NCI-H345 treated with DMSO at 0.1 percent for 48 hours (cell line): ENCODE data around the gene EIF3L.

Source experiments
- DNase-seq: peaks from one replicate; lab custom pipeline; 2025; ENCODE audit not compliant: unreplicated experiment; lab: John Stamatoyannopoulos, UW

EIF3L gene

DNA sequence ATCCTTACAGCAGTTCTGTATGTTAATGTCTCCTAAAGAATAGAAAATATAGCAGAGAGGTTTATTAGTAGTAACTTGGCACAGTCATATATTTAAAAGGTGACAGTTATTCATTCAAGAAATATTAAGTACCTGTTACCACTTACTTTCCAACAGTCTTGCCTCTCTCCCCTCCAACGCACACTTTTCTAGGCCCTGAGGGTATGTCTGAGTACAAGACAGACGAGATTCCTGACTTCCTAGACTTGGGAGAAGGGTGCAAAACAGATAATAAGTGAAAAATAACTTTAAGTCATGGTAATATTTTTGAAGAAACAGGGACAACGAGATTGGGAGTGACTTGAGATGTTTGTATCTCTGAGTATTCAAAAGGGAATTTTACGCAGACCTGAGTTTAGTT is 1.6 kb downstream of the EIF3L start:
- no peak for DNase-seq

DNA sequence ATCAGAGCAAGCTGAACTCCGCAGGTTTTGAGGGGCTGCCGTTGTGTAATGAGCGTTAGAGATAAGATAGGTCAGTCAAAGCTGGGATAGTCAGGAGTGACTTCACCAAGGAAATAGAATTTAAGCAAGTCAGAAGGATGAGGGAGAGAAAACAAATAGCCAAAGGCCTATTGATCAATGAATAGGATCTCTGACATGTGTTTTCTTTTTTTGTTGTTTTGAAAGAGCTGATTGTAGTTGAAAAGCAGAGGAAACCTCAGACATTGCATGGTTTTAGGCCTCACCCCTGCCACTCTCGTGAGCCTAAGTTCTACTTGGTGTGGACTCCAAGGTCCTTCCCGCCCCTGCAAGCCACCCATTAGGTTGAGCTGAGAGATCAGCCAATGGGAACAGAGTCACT is 3.2 kb downstream of the EIF3L start:
- no peak for DNase-seq

DNA sequence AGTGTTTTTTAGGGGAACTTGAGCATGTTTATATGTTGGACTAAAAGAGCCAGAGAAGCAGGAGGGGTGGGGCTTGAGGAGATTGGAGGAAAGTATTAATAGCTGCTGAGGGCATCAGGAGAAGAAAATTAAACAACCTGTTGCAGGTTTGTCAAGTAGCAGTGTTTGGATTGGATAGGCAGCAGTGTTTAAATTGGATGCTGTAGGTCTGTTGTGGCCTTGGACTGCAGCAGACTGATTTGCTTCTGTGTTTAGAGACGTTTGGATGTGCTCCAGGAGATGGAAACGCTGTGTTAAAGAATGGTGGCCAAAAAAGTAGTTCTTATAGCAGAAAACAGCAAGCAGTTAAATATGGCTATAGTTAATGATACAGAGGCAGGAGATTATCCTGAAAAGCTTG is 5.7 kb downstream of the EIF3L start:
- DNase-seq = no peak

DNA sequence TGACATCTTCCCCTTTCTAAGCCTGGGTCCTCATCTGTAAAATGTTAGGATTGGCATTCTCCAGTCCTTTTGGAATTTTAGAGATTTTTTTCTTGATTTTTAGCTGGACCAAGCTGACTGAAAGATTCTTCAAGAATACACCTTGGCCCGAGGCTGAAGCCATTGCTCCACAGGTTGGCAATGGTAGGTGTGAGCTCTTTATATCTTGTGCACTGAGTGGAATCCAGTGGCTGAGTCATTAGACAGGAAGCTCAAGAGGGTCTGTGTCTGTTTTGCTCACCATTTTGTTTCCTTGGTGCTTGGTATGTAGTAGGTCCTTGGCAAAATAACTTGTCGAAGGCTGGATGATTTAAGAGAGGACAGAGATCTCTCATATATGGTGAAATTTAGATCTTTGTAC is 6.2 kb downstream of the EIF3L start:
- no peak for DNase-seq

DNA sequence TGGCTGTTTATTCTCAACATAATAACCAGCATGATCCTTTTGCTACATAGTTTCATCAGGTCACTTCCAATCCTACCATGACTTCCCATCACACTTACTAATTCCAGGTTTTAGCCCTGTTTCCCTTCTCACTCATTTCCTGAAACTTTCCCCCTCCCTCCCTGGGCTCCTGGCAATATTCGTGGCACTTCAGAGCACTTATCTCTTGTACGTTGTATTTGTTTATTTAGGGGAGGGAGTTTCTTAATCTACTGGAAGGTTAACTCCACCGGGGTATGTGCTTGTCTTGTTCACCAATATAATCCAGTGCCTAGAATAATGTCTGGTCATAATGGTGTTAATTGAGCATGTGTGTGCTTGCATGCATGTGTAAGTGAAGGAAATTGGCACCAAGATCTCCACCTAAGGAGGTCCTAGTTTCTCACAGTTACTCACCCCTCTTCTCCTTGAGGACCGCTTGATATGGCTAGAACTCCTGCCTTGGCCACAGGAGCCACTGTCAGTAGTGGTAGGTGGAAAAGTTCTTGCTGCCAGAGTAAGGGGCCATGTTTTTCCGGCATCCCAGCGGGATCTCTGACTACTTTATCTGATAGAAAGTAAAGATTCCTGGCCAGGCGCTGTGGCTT is 11.7 kb downstream of the EIF3L start:
- no peak for DNase-seq

DNA sequence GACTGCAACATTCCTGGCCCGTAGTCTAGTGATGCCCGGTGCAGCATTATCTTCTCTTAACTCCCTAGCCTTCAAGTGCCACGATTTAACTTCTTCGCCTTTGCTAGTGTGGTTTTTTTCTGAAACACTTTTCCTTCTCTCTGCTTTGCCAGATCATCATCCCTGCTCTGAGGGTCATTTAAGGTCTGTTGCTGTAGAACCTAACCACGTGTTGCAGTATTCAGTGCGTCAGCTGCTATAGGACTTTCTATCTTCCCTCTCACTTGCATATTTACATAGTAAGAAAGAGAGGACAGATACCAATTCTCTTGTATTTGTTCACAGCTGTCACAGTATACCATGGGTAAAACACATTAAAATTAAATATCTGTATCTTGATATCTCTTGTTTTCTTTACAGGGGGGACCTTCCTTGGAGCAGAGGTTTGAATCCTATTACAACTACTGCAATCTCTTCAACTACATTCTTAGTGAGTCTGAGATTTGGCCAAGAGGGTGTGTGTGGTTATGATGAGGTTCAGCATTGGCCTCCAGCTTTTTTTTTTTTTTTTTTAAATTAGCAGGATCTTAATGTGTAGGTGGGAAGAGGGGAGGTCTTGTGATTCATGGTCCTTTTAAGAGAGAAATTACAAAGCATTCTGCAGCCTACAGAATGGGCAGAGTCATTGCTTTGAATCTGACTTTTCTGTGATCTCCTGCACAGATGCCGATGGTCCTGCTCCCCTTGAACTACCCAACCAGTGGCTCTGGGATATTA is 13.5 kb downstream of the EIF3L start:
- DNase-seq = no peak

DNA sequence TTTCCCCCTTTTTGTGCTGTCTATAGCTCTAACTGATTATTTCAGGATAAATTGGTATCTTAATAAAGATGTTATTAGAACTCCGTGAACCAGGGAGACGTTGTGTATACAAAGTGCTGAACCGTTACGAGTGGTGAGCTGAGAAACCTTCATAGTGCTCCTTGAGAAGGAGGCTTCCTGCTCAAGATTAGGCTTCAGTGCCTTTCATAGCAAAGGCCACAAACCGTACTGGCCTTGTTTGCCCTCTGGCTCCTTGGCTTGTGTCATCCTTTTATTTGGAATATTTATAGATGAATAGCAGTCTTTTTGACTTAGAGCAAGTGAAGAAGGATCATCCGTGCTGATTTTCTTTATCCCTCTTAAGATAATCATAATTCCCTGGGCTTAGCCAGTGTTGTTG is 16.3 kb downstream of the EIF3L start:
- no peak for DNase-seq

DNA sequence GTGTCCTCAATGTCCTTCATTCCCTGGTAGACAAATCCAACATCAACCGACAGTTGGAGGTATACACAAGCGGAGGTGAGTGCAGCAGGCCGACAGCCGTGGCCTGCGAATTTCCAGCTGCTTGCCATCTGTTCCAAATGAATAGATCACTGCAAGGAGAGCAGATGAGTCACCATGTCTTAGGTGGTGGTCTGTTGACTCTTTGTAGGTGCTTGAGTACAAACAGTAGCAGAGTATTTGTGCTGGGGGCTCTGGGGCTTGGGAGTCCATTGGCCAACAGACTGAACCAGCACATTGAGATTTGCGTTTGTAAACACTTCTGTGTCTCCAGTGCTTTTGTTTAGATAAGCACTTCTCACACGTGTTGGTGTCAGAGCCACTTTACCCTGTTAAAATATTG is 21.1 kb downstream of the EIF3L start:
- peak; percentile 57 for DNase-seq

DNA sequence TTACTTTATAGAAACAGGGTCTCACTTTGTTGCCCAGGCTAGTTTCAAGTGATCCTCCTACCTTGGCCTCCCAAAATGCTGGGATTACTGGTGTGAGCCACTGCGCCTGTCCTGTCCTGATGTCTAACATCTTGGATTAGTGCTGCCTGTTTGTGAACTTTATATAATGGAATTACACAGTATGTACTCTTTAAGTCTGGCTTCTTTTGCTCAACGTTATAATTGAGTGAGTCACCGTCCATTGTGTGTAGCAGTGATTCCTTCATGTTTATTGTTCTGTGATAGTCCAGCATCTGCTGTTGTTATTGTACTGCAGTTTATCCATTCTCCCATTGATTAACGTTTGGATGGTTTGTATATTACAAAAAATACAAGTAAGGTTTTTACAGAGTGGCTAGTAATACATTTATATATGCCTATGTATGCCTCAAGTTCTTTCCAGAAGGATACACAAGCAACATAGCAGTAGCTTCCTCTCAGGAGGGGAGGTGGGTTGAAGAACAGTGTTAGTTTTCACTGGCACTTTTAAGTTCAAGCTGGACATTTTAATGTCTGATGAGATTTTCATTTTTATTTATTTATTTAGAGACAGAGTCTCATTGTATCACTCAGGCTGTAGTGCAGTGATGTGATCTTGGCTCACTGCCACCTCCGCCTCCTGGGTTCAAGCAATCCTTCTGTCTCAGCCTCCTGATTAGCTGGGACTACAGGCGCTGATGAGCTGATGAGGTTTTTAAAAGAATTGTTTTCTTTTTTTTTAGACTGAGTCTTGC is 31.6 kb downstream of the EIF3L start:
- DNase-seq = no peak

DNA sequence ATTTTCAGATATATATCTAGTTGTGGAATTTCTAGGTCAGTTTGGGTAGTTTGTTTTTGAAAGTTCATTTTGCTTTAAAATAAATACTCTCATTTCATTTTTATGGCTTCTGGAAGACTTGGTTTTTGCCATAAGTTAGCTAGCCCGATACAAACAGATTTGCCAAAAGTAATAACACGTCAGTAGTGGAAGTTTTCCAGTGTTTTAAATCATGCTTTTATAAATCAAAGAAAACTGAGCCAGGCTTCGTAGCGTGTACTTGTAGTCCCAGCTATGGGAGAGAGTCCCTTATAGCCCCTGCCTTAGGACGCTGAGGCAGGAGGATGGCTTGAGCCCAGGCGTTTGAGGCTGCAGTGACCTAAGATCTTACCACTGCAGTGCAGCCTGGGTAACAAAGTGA is 35.2 kb downstream of the EIF3L start:
- DNase-seq = no peak

DNA sequence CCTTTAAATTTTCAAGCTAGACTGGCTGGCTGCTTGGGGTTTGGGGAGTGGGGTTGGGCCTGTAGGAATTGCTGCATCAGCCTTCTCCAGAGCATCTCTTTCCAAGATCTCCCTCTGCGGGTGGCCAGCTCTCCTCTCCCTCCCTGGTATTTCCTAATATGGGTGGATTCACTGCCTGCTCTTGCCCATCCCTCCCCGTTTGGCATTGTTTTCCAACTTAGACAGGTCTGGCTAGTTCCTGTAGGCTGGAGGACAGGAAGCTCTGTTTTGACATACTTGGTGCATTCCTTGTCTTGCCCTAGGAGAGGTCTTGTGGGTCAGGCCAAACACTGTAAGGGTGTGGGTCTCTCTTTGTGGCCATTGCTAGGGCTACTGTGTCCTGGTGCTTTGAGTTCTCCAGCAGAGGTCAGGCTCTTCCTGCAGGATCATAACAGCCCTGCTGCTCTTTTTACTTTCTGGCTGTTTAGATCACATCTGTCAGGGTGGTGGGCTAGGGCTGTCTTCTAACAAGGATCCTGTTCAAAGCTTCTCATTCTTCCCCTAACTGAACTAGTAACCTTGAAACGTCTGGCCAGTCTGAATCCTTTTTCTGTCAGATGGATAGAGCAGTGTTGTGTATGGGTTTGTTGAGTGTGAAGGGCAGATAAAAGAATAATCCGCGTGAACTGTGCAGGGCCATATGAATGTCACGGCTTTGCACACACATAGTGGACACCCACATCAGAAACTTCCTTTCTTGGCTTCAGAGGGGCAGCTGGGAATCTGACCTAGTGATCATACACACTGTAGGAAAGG is 38.6 kb downstream of the EIF3L start:
- no peak for DNase-seq

DNA sequence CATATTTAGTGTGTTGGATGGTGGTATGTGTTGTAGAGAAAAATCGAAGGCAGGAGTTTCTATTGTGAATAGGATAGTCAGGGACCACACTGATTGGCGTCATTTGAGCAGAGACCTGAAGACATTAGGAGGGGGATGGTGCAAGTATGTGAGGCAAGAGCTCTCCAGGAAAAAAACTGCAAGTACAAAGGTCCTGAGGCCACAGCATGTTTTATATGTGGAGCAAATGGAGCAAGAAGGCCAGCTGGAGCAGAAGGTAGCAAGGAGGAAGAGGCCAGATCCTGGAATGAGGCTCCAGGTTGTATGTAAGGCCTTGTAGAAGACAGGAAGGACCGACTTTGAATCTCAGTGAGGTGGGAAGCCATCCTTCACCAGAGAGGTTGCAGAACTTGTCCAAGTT is 42.7 kb downstream of the EIF3L start:
- no peak for DNase-seq

DNA sequence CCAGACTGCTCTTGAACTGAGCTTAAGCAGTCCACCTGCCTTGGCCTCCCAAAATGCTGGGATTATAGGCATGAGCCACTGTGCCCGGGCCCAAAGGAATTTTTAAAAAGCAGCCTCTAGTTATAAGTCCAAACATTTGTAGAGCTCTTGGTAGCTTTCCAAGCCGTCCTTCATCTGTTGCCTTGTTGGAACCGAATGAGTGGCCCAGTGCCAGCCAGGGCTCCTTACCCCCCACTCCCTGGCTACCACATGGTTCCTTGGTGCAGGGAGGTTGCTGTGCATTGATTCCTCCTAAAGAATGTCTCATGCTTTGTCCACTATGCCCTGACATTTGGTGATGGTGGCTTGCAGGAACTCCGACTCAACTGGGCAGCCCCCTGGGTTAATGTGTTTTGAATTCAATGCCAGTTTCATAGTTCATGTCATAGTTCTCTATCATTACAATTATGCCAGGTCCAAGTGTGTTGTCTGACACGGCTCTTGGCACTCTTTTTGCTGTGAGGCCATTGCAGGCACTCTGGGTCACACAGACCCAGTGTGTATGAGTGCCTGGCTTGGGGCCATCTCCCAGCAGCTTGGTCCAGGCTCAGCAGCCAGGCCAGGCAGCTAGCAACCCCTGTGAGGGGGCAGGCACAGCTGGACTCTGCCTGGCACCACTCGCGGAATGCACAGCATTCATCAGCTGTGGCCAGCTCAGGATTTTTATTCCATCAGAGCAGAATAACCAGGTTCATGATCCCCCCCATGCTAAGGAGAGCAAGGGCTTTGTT is 43.5 kb downstream of the EIF3L start:
- no peak for DNase-seq

DNA sequence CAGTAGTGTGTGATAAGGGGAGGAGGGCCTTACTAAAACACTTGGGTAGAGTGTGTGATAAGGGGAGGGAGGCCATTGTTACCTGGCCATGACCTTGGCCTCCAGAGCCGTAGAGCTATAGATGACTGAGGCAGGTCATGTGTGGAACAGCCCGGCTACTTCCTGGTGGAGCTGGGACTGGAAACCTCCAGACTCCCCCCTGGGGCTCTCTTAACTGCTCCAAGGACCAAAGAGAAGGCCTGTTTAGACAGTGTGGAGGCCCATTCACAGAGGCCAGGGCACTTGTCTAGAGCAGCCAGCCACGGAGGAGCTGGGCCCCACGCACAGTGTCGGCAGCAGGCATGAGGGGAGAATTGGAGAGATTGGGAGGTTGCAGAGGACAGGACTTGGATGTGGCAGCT is 44.4 kb downstream of the EIF3L start:
- DNase-seq = no peak

DNA sequence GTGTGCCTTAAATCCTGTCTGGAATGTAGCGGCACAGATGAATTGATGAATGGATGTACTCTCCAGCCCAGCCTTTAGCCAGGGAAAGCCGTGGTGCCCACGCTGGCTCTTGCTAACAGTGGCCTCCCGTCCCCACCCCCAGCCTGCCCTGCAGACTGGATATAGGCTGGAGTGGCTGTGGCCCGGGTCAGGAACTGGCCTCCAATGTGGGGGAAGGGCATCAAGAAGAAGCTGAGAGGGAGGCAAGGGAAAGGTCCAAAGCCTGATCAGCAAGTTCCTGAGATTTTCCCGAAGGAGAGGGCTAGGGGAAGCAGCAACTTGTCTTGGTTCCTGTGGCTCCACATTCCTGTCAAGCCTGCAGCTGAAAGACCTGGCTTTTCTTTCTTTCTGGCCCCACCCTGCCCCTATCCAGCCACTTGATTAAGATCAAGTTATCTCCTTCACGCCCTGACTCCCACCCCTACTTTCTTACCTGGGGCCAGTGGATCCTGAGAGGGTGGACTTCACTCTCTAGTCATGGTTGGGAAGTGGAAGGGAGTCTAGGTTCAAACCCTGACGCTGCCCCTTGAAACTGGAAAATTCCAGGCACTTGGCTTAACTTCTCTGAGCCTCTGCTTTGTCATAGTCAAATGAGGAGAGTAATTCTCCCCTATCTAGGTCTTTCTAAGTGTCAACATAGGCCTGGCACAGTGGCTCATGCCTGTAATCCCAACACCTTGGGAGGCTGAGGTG is 45.9 kb downstream of the EIF3L start:
- no peak for DNase-seq

DNA sequence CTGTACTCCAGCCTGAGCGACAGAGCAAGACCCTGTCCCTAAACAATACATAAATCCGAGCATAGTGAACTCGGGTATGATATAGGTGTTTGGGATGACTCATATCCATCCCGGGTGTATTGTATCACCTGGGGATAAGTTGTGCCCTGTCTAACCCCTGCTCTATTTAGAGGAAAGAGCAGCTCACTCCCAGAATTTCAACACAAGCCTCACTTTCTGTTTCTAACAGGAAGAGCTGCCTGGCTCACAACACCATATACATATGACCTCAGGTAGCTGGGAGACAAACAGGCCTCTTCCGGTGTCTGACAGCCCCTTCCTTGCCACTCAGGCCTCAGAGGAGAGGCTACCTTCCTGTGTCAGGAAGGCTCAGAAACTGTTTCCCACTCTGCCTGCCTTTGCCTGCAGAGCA is 47.0 kb downstream of the EIF3L start:
- DNase-seq = no peak

DNA sequence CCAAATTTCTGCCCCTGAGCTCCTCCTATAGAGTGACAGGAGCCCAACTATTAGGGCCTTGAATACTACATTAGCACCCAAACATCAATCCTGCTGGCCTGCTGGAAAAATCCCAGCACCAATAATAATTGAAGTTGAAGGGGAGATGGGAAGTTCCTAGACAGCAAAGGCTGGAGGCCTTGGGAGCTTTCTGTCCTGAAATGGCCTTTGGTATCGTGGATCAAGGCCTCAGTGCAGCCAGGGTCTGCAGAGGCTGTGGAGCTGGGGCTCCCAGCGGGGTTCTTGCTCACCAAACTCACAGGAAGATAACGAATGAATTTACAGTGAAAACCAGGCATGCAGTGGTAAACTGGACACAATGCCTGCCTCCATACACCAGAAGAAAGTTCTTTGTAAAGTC is 47.7 kb downstream of the EIF3L start:
- no peak for DNase-seq

DNA sequence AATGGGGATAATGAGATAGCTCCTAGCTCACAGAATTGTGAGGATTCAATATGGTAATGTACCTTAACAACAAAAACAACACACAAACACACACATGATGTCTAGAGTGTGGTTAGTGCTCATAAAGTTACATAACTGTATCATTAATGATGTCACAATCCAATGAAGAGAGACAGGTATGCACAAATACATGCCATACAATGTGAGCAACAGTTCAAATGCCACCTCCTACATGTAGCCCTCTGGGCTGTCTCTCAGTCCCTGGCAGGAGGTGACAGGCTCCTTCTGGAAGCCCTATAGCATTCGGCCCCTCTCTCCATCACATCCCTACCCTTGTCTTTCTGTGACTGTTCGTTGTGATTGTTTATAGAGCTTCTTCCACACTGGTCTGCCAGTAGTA is 48.6 kb downstream of the EIF3L start:
- DNase-seq = no peak

DNA sequence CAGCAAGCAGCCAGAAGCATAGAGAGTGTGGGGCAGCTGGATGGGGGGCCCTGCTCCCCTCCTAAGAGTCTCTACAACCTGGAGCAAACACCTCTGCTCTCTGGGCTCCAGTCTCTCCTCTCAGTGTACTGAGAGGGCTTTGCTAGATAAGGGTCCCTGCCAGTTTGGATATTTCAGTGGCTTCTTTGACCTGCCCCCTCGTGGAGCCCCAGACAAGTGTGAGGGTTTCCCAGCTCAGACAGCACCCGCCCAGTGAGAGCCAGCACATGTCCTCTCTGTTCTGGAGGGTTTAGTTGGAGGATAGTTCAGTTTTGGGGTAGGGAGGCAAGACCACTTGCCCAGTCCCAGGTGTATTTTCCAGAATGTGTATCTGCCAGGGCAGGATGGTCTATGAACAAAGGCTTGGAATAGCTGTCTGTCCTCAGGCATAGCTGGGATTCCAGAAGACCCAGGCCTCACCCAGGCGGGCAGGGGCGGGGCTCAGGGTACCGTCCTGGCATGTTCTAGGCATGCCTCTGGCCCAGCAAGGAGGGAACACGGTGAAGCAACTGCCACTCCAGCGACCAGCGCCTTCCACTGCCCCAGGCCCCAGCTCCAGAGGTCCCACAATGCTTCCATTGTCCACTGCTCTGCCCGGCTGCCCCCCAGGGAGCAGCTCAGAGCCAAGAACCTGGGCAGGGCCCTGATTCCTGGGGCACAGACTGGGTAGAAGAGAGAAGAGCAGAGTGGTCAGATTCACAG is 49.4 kb downstream of the EIF3L start:
- no peak for DNase-seq
